Muscle layer of colon (tissue), 2 donors: ENCODE data around the gene OR51V1.

ENCODE experiments used
- H3K27ac ChIP-seq: one replicate; pipeline ENCODE4 v1.7.0; 2013; ENCODE audit warnings: low read depth, mild to moderate bottlenecking, low read length, moderate library complexity
- H3K27me3 ChIP-seq, 2 donors: one replicate each; pipeline ENCODE4 v1.7.0; 2013; ENCODE audit warnings: low read length in 2 of 2, mild to moderate bottlenecking in 2 of 2; ENCODE audit not compliant: insufficient read depth in 2 of 2, control insufficient read depth in 1 of 2
- H3K36me3 ChIP-seq: one replicate; pipeline ENCODE4 v1.7.0; 2013; ENCODE audit warnings: mild to moderate bottlenecking, low read length; ENCODE audit not compliant: insufficient read depth
- H3K4me1 ChIP-seq: one replicate; pipeline ENCODE4 v1.7.0; 2013; ENCODE audit warnings: mild to moderate bottlenecking, low read length; ENCODE audit not compliant: insufficient read depth
- H3K4me3 ChIP-seq, 2 donors: one replicate each; pipeline ENCODE4 v1.7.0; 2013; ENCODE audit warnings: low read length in 2 of 2, low read depth in 1 of 2, mild to moderate bottlenecking in 1 of 2, moderate library complexity in 1 of 2
- H3K9ac ChIP-seq: one replicate; pipeline ENCODE4 v1.7.0; 2013; ENCODE audit warnings: low read length
- H3K9me3 ChIP-seq: one replicate; pipeline ENCODE4 v1.7.0; 2013; ENCODE audit warnings: mild to moderate bottlenecking, low read length
- donor health status: abdominal sarcoma.
- donor health status: Adenocarcinoma of cecum.

Gene OR51V1

GRCh38 chr11:5240056-5240455 lies 39.6 kb upstream of the OR51V1 start:
- H3K27me3 ChIP-seq: no peaks in the 10 kb centered on the region
- H3K4me1 ChIP-seq: no peaks in the 10 kb centered on the region
- no peak overlapping the region for H3K27ac ChIP-seq
- no peaks in the 10 kb centered on the region for H3K9me3 ChIP-seq
- H3K36me3 ChIP-seq: no peaks in the 10 kb centered on the region
- H3K9ac ChIP-seq: no peak overlapping the region
- no peak overlapping the region for H3K4me3 ChIP-seq

- Histone ChIP-seq H3K36me3 (no peaks in the 10 kb centered on the region), H3K27me3 (no peaks in the 10 kb centered on the region), H3K27ac (no peak overlapping the region), H3K9me3 (no peaks in the 10 kb centered on the region), H3K9ac (no peak overlapping the region), H3K4me1 (no peaks in the 10 kb centered on the region), H3K4me3 (no peak overlapping the region)
Observed at GRCh38 chr11:5239046-5239445, 38.6 kb upstream of the OR51V1 start.

GRCh38 chr11:5238486-5238885 lies 38.0 kb upstream of the OR51V1 start:
- Histone ChIP-seq H3K36me3 (no peaks in the 10 kb centered on the region), H3K27me3 (no peaks in the 10 kb centered on the region), H3K27ac (no peak overlapping the region), H3K9me3 (no peaks in the 10 kb centered on the region), H3K4me3 (no peak overlapping the region), H3K9ac (no peak overlapping the region), H3K4me1 (no peaks in the 10 kb centered on the region)

- Histone ChIP-seq H3K9ac (no peak overlapping the region), H3K4me1 (no peaks in the 10 kb centered on the region), H3K4me3 (no peak overlapping the region), H3K27me3 (no peaks in the 10 kb centered on the region), H3K9me3 (no peaks in the 10 kb centered on the region), H3K27ac (no peak overlapping the region), H3K36me3 (no peaks in the 10 kb centered on the region)
Observed at GRCh38 chr11:5237420-5237819, 36.9 kb upstream of the OR51V1 start.

GRCh38 chr11:5235364-5236095 lies 35.0 kb upstream of the OR51V1 start:
- Histone ChIP-seq H3K4me3 (no peak overlapping the region), H3K4me1 (no peaks in the 10 kb centered on the region), H3K9ac (no peak overlapping the region)

GRCh38 chr11:5234381-5234834 lies 33.9 kb upstream of the OR51V1 start, which contains the start of gene HBD:
Gene HBD (minus strand): TSS chr11:5234483. CDS start chr11:5234433, 50 bp downstream.
- Histone ChIP-seq H3K27me3 (no peaks in the 10 kb centered on the region), H3K4me1 (no peaks in the 10 kb centered on the region)

More at GRCh38 chr11:5235364-5236095, 35.0 kb upstream of the OR51V1 start:
- Histone ChIP-seq H3K27ac (no peak overlapping the region), H3K9me3 (no peaks in the 10 kb centered on the region), H3K36me3 (no peaks in the 10 kb centered on the region), H3K27me3 (no peaks in the 10 kb centered on the region)

GRCh38 chr11:5233307-5233706 lies 32.8 kb upstream of the OR51V1 start:
- no peaks in the 10 kb centered on the region for H3K27me3 ChIP-seq
- H3K36me3 ChIP-seq: no peaks in the 10 kb centered on the region
- H3K4me1 ChIP-seq: no peaks in the 10 kb centered on the region
- no peak overlapping the region for H3K4me3 ChIP-seq
- no peak overlapping the region for H3K27ac ChIP-seq
- H3K9me3 ChIP-seq: no peaks in the 10 kb centered on the region
- H3K9ac ChIP-seq: no peak overlapping the region

More at GRCh38 chr11:5234381-5234834, 33.9 kb upstream of the OR51V1 start, which contains the start of gene HBD:
- Histone ChIP-seq H3K27ac (no peak within 1 kb of the TSS), H3K9me3 (no peaks in the 10 kb centered on the region), H3K36me3 (no peaks in the 10 kb centered on the region), H3K9ac (no peak within 1 kb of the TSS), H3K4me3 (no peak within 1 kb of the TSS)

GRCh38 chr11:5232821-5233220 lies 32.3 kb upstream of the OR51V1 start:
- H3K4me3 ChIP-seq: no peak overlapping the region
- no peaks in the 10 kb centered on the region for H3K27me3 ChIP-seq
- no peak overlapping the region for H3K27ac ChIP-seq
- H3K9me3 ChIP-seq: no peaks in the 10 kb centered on the region
- H3K9ac ChIP-seq: no peak overlapping the region
- H3K4me1 ChIP-seq: no peaks in the 10 kb centered on the region
- no peaks in the 10 kb centered on the region for H3K36me3 ChIP-seq

- Histone ChIP-seq H3K9me3 (no peaks in the 10 kb centered on the region), H3K9ac (no peak overlapping the region), H3K4me1 (no peaks in the 10 kb centered on the region), H3K36me3 (no peaks in the 10 kb centered on the region), H3K27me3 (no peaks in the 10 kb centered on the region), H3K4me3 (no peak overlapping the region), H3K27ac (no peak overlapping the region)
Observed at GRCh38 chr11:5232176-5232575, 31.7 kb upstream of the OR51V1 start.

GRCh38 chr11:5231111-5231510 lies 30.6 kb upstream of the OR51V1 start:
- H3K36me3 ChIP-seq: no peaks in the 10 kb centered on the region
- no peak overlapping the region for H3K9ac ChIP-seq
- no peaks in the 10 kb centered on the region for H3K27me3 ChIP-seq
- H3K27ac ChIP-seq: no peak overlapping the region
- no peaks in the 10 kb centered on the region for H3K9me3 ChIP-seq
- no peak overlapping the region for H3K4me3 ChIP-seq
- H3K4me1 ChIP-seq: no peaks in the 10 kb centered on the region

- Histone ChIP-seq H3K4me1 (no peaks in the 10 kb centered on the region), H3K36me3 (no peaks in the 10 kb centered on the region), H3K27ac (no peak overlapping the region), H3K27me3 (no peaks in the 10 kb centered on the region), H3K9ac (no peak overlapping the region), H3K4me3 (no peak overlapping the region), H3K9me3 (no peaks in the 10 kb centered on the region)
Observed at GRCh38 chr11:5230266-5230665, 29.8 kb upstream of the OR51V1 start.

GRCh38 chr11:5229796-5230195 lies 29.3 kb upstream of the OR51V1 start:
- Histone ChIP-seq H3K4me1 (no peaks in the 10 kb centered on the region), H3K36me3 (no peaks in the 10 kb centered on the region), H3K27ac (no peak overlapping the region), H3K27me3 (no peaks in the 10 kb centered on the region), H3K9ac (no peak overlapping the region), H3K9me3 (no peaks in the 10 kb centered on the region), H3K4me3 (no peak overlapping the region)
